SK-N-SH (cell line): ENCODE measurements around the gene CLCN1. TPM values are rescaled to one million over a fixed set of nuclear protein-coding genes. Genes with fewer than 3 reads are reported as not detected.

Experiments
- CTCF ChIA-PET: fragments of 300-600, 350-600 bp; formaldehyde crosslinking; extraction: SDS; loops from one replicate; lab custom pipeline; 2021; lab: Yijun Ruan, JAX
- POLR2A ChIA-PET: fragments of 350-600 bp; sonication (Branson Sonifier 250); formaldehyde crosslinking; extraction: SDS; loops from one replicate; lab custom pipeline; 2020; ENCODE audit warnings: antibody characterized with exemption, inconsistent platforms; lab: Yijun Ruan, JAX
- DNase-seq: peaks from one replicate; pipeline ENCODE4 v3.0.0; 2012
- H2AFZ ChIP-seq: fragments of 200-600 bp; sonication (generic); 2 replicates; pipeline ENCODE4 v1.8.1; 2016; ENCODE audit warnings: antibody characterized with exemption, mild to moderate bottlenecking, low read depth
- H3F3A ChIP-seq: fragments of 200-600 bp; sonication (generic); replicated peaks from 2 replicates; pipeline ENCODE3; 2016; ENCODE audit warnings: antibody characterized with exemption, mild to moderate bottlenecking; ENCODE audit not compliant: insufficient read depth
- H3K27ac ChIP-seq, 2 experiments: fragments of 200-500 bp in 1 of 2; fragments of 200-600 bp in 1 of 2; sonication (Bioruptor generic) in 1 of 2; sonication (generic), shearing (Covaris generic) in 1 of 2; 2 replicates each; pipeline versions ENCODE4 v1.5.1 to v1.6.1; 2014 to 2016; ENCODE audit warnings: low read depth in 2 of 2, inconsistent platforms in 1 of 2, low read length in 1 of 2, mild to moderate bottlenecking in 1 of 2, mixed read lengths in 1 of 2
- H3K27me3 ChIP-seq: fragments of 200-600 bp; sonication (generic), shearing (Covaris generic); 2 replicates; pipeline ENCODE4 v1.6.1; 2016; ENCODE audit warnings: mixed run types; ENCODE audit not compliant: insufficient read depth
- H3K36me3 ChIP-seq, 2 experiments: fragments of 200-500 bp in 1 of 2; fragments of 200-600 bp in 1 of 2; sonication (Bioruptor generic) in 1 of 2; sonication (generic) in 1 of 2; replicated peaks in 1 of 2; 2 replicates each; pipeline versions ENCODE3 to v1.5.1; 2014 to 2016; ENCODE audit warnings: low read length in 1 of 2, mild to moderate bottlenecking in 1 of 2; ENCODE audit not compliant: insufficient read depth in 2 of 2, control insufficient read depth in 1 of 2
- H3K4me1 ChIP-seq, 2 experiments: fragments of 200-500 bp in 1 of 2; fragments of 200-600 bp in 1 of 2; sonication (Bioruptor generic) in 1 of 2; sonication (generic), shearing (Covaris generic) in 1 of 2; 2 replicates each; pipeline versions ENCODE4 v1.5.1 to v1.6.1; 2014 to 2016; ENCODE audit warnings: low read depth in 1 of 2, low read length in 1 of 2, mixed run types in 1 of 2; ENCODE audit not compliant: insufficient read depth in 2 of 2, control insufficient read depth in 1 of 2
- H3K4me2 ChIP-seq: fragments of 200-600 bp; sonication (generic), shearing (Covaris generic); 2 replicates; pipeline ENCODE4 v1.6.1; 2017; ENCODE audit warnings: mixed run types
- H3K4me3 ChIP-seq, 2 experiments: fragments of 200-500 bp in 1 of 2; fragments of 200-600 bp in 1 of 2; sonication (Bioruptor generic) in 1 of 2; sonication (generic), shearing (Covaris generic) in 1 of 2; 2 replicates each; pipeline versions ENCODE4 v1.5.1 to v1.8.1; 2014 to 2016; ENCODE audit warnings: low read depth in 2 of 2, inconsistent platforms in 1 of 2, low read length in 1 of 2, mild to moderate bottlenecking in 1 of 2, mixed read lengths in 1 of 2, moderate library complexity in 1 of 2
- H3K79me2 ChIP-seq: fragments of 200-600 bp; sonication (generic); 2 replicates; pipeline ENCODE4 v1.8.1; 2017; ENCODE audit warnings: mild to moderate bottlenecking; ENCODE audit not compliant: insufficient read depth
- H3K9ac ChIP-seq: fragments of 200-600 bp; sonication (generic); 2 replicates; pipeline ENCODE4 v1.6.1; 2017; ENCODE audit warnings: mixed run types
- H3K9me2 ChIP-seq: fragments of 200-600 bp; sonication (generic); 2 replicates; pipeline ENCODE4 v1.6.1; 2017; ENCODE audit warnings: mixed run types
- H3K9me3 ChIP-seq: fragments of 200-600 bp; sonication (generic); 2 replicates; pipeline ENCODE4 v1.6.1; 2017; ENCODE audit warnings: mixed run types, mild to moderate bottlenecking, moderate library complexity
- H4K20me1 ChIP-seq: fragments of 200-600 bp; sonication (generic); 2 replicates; pipeline ENCODE4 v1.6.1; 2017; ENCODE audit warnings: mild to moderate bottlenecking, mixed run types; ENCODE audit not compliant: insufficient read depth
- EZH2phosphoT487 ChIP-seq: fragments of 200-600 bp; sonication (generic); IDR thresholded peaks from 2 replicates; pipeline ENCODE4 v1.6.1; 2017; ENCODE audit warnings: low read depth, mixed run types, mild to moderate bottlenecking, antibody characterized with exemption, moderate library complexity, borderline replicate concordance
- RAD21 ChIP-seq: IDR thresholded peaks from 2 replicates; pipeline ENCODE4 v1.6.1; 2012; ENCODE audit warnings: mild to moderate bottlenecking, low read length
- SMC3 ChIP-seq: IDR thresholded peaks from 2 replicates; pipeline ENCODE4 v1.6.1; 2012; ENCODE audit warnings: low read depth, low read length, improper control_type of control experiment
- TEAD4 ChIP-seq: IDR thresholded peaks from 2 replicates; pipeline ENCODE4 v1.4.0; 2012; ENCODE audit warnings: mild to moderate bottlenecking, borderline replicate concordance; ENCODE audit not compliant: insufficient read depth
- YY1 ChIP-seq: IDR thresholded peaks from 2 replicates; pipeline ENCODE4 v1.4.0; 2012; ENCODE audit warnings: low read depth, mild to moderate bottlenecking
- WGBS: methylation state at CpG from one replicate; pipeline ENCODE4 v1.1.6; 2017; ENCODE audit warnings: low lambda C conversion rate; 5-methylcytosine and 5-hydroxymethylcytosine counted together
- polyA plus RNA-seq, 3 experiments: library from polyadenylated mRNA; depleted of rRNA; stranded (reverse); fragments of >200 nt; gene quantifications; 2 replicates each; pipeline ENCODE4 v1.2.3, GENCODE V29; 2012
- TF ChIP-seq, protein P1 (sequence below): fragments of 150-350 bp; IDR thresholded peaks from 2 replicates; pipeline ENCODE4 v1.6.1; 2016; ENCODE audit warnings: mild to moderate bottlenecking, low read depth, low read length
- TF ChIP-seq, protein P2 (sequence below): IDR thresholded peaks from 2 replicates; pipeline ENCODE4 v1.6.1; 2012; ENCODE audit warnings: mild to moderate bottlenecking, low read depth, low read length, moderate library complexity

CLCN1 gene
- polyA plus RNA-seq, 1 of the 3 experiments (the other 2 are of a cell fraction): 0.12 TPM

DNA sequence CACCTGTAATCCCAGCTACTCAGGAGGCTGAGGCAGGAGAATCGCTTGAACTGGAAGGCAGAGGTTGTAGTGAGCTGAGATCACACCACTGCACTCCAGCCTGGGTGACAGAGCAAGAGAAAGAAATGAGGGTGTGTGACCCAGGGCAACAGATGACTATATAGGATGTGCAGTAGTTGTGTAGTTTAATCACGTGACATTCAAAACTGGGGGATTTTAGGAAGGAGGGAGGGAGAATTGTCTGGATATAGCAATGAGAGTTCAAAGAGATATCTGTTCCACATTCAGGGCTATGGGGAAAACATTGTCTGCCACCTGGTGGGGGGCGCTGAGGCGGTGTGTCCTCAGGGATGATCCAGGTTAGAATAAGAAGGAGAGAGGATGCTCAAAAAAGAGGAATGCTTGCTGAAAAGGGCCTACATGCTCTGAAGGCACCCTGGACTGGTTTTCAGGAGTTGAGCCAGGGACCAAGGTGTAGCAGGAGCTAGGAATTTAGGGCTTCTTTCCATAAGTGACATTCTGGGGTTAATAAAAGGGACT lies 57.4 kb downstream of the CLCN1 start:
- no peak for DNase-seq
- Histone ChIP-seq H3K9me2 (no peaks in the 10 kb centered on the region), H3K4me2 (no peak overlapping the region), H3K27ac (no peak overlapping the region), H2AFZ (no peak overlapping the region), H3K9me3 (no peaks in the 10 kb centered on the region), H3K9ac (no peak overlapping the region), H3K36me3 (no peaks in the 10 kb centered on the region), H4K20me1 (no peaks in the 10 kb centered on the region), H3K4me1 (peaks cover 4 to 35% of the 10 kb centered on the region in 2 experiments; a peak in 3 of 4 replicates), H3K27me3 (no peaks in the 10 kb centered on the region), H3K79me2 (peaks cover 13% of the 10 kb centered on the region), H3F3A (peaks cover 20% of the 10 kb centered on the region), H3K4me3 (no peak overlapping the region)
- POLR2A ChIA-PET: no interaction called here
- CTCF ChIA-PET: interaction anchor here (0.9 to 4.1 kb wide), 7 partner anchors 9 to 133 kb away, joined by 3 to 20 read pairs (median 3); no protein-coding TSS in a partner anchor
- 92% methylated on average over 4 of the region's 4 CpGs for WGBS
- TF ChIP-seq RAD21: 0 out of 2 replicates have a peak, but pooled peaks have one; percentile 21
- 0 out of 2 replicates have a peak, but pooled peaks have one; percentile 14 for TF ChIP-seq SMC3
- TF ChIP-seq TEAD4: no peak

DNA sequence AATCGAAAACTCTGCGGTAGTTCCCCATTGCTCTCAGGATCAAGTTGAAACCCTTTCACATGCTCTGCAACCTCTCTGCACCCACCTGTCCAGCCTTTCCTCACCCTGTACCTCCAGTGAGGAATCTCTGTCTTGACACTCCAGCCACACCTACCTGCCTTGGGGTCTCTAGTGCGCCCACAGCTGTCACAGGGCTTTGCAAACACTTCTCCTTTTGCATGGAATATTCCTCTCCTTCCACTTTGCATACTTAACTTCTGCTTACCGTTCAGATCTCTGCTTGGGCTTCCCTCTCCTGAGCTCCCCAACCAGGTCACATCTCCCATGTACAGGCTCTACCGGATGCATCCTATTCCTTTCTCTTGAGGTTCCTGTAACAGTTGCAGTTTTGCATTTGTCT lies 58.6 kb downstream of the CLCN1 start:
- Histone ChIP-seq H2AFZ (no peak overlapping the region), H3K4me3 (no peak overlapping the region), H3F3A (peaks cover 20% of the 10 kb centered on the region), H3K27me3 (no peaks in the 10 kb centered on the region), H3K4me2 (no peak overlapping the region), H3K9me3 (no peaks in the 10 kb centered on the region), H3K4me1 (peaks cover 5 to 40% of the 10 kb centered on the region in 2 experiments; a peak in 3 of 4 replicates), H3K36me3 (no peaks in the 10 kb centered on the region), H3K79me2 (peaks cover 25% of the 10 kb centered on the region), H3K9me2 (no peaks in the 10 kb centered on the region), H3K9ac (no peak overlapping the region), H3K27ac (no peak overlapping the region), H4K20me1 (no peaks in the 10 kb centered on the region)
- WGBS: 91% methylated on average over 5 of the region's 5 CpGs
- ChIA-PET POLR2A (interaction anchor here (0.9 kb wide), 1 partner anchor 101 kb away, joined by 4 read pairs; no protein-coding TSS in a partner anchor), CTCF (interaction anchor here (1.3 to 4.1 kb wide), 4 partner anchors 15 to 134 kb away, joined by 3 to 20 read pairs (median 11); no protein-coding TSS in a partner anchor)
- DNase-seq: no peak
- TF ChIP-seq, protein P1, sequence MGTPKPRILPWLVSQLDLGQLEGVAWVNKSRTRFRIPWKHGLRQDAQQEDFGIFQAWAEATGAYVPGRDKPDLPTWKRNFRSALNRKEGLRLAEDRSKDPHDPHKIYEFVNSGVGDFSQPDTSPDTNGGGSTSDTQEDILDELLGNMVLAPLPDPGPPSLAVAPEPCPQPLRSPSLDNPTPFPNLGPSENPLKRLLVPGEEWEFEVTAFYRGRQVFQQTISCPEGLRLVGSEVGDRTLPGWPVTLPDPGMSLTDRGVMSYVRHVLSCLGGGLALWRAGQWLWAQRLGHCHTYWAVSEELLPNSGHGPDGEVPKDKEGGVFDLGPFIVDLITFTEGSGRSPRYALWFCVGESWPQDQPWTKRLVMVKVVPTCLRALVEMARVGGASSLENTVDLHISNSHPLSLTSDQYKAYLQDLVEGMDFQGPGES: no peak
- TF ChIP-seq, protein P2, sequence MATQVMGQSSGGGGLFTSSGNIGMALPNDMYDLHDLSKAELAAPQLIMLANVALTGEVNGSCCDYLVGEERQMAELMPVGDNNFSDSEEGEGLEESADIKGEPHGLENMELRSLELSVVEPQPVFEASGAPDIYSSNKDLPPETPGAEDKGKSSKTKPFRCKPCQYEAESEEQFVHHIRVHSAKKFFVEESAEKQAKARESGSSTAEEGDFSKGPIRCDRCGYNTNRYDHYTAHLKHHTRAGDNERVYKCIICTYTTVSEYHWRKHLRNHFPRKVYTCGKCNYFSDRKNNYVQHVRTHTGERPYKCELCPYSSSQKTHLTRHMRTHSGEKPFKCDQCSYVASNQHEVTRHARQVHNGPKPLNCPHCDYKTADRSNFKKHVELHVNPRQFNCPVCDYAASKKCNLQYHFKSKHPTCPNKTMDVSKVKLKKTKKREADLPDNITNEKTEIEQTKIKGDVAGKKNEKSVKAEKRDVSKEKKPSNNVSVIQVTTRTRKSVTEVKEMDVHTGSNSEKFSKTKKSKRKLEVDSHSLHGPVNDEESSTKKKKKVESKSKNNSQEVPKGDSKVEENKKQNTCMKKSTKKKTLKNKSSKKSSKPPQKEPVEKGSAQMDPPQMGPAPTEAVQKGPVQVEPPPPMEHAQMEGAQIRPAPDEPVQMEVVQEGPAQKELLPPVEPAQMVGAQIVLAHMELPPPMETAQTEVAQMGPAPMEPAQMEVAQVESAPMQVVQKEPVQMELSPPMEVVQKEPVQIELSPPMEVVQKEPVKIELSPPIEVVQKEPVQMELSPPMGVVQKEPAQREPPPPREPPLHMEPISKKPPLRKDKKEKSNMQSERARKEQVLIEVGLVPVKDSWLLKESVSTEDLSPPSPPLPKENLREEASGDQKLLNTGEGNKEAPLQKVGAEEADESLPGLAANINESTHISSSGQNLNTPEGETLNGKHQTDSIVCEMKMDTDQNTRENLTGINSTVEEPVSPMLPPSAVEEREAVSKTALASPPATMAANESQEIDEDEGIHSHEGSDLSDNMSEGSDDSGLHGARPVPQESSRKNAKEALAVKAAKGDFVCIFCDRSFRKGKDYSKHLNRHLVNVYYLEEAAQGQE: no peak
- TF ChIP-seq EZH2phosphoT487 (no peak), YY1 (no peak)
